Measurements from ENCODE around the gene MICAL2. TPM values are rescaled to one million over a fixed set of nuclear protein-coding genes. Genes with fewer than 3 reads are reported as not detected.

Gene MICAL2
- total and polyA plus RNA-seq, 10 of the 15 experiments (the other 5 are each of a cell fraction or from before 2014, with no cell fraction given), result 0.90 to 5.6 (median 2.4) TPM

DNA sequence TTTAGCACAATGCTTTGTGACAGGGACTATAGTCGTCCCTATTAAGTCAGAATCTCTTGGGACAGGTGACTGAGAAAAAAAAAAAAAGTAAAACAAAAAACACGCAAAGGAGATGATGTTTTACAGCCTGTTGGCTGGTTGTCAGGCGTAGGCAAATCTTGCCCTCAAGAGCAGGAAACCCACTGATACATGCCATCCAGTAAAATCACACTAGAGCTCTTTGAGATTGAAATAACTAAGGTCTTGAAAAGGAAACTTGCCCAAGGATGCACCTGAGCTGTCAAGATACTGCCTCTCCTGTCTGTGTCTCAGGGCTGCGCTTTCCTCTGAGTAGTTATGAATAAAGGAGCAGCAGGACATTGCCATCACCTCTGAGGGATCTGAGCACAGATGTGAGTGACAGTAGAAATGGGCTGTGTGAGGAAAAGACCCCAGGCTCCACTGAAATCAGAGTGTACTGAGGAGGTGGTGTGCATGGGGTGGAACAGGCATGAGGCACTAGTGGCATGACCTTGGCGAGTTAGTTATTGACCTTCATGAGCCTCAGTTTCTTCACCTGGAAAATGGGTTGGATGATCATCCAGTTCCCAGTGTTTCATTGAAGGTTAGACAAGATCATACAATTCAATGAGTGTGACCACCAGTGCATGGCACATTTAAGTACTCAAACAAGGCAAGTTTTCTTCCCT is 23.3 kb downstream of the MICAL2 start:
- peaks cover 4% of the 10 kb centered on the region; the same call in 1 of the 2 replicates for H4K20me1 ChIP-seq (ENCODE audit: control insufficient read depth, insufficient read depth)
- ChIA-PET RAD21 (ENCODE audit: unreplicated experiment) (interaction anchor here (0.7 kb wide), 1 partner anchor 11 kb away, joined by 3 read pairs; no protein-coding TSS in a partner anchor), CTCF (interaction anchor here (1.7 kb wide), 1 partner anchor 25 kb away, joined by 3 read pairs; no protein-coding TSS in a partner anchor), POLR2A (no interaction called here), SMC1A (ENCODE audit: uncharacterized antibody, unreplicated experiment) (interaction anchor here (0.6 to 1.7 kb wide), 3 partner anchors 18 to 103 kb away, joined by 3 to 8 read pairs (median 7); no protein-coding TSS in a partner anchor)
- no peaks in the 10 kb centered on the region; a peak in 1 of 4 replicates for H3K27me3 ChIP-seq (replicated peaks in 1 of 2; ENCODE audit: control insufficient read depth in 2 of 2, insufficient read depth in 2 of 2, low read length in 1 of 2)
- TF ChIP-seq ZNF384 (IDR thresholded peaks at IDR 0.05; ENCODE audit: borderline replicate concordance, low read depth, low read length), result no peak
- TF ChIP-seq SMAD5 (IDR thresholded peaks at IDR 0.05; ENCODE audit: low read depth), result no peak
- TF ChIP-seq, protein P1, sequence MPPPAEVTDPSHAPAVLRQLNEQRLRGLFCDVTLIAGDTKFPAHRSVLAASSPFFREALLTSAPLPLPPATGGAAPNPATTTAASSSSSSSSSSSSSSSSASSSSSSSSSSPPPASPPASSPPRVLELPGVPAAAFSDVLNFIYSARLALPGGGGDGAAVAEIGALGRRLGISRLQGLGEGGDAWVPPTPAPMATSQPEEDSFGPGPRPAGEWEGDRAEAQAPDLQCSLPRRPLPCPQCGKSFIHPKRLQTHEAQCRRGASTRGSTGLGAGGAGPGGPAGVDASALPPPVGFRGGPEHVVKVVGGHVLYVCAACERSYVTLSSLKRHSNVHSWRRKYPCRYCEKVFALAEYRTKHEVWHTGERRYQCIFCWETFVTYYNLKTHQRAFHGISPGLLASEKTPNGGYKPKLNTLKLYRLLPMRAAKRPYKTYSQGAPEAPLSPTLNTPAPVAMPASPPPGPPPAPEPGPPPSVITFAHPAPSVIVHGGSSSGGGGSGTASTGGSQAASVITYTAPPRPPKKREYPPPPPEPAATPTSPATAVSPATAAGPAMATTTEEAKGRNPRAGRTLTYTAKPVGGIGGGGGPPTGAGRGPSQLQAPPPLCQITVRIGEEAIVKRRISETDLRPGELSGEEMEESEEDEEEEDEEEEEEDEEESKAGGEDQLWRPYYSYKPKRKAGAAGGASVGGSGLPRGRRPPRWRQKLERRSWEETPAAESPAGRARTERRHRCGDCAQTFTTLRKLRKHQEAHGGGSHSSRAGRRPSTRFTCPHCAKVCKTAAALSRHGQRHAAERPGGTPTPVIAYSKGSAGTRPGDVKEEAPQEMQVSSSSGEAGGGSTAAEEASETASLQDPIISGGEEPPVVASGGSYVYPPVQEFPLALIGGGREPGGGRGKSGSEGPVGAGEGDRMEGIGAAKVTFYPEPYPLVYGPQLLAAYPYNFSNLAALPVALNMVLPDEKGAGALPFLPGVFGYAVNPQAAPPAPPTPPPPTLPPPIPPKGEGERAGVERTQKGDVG (CRISPR knock-in tag; IDR thresholded peaks at IDR 0.05), result no peak
- TF ChIP-seq MTA3 (IDR thresholded peaks at IDR 0.05; ENCODE audit: borderline replicate concordance, low read length), result no peak
- TF ChIP-seq, protein P2, sequence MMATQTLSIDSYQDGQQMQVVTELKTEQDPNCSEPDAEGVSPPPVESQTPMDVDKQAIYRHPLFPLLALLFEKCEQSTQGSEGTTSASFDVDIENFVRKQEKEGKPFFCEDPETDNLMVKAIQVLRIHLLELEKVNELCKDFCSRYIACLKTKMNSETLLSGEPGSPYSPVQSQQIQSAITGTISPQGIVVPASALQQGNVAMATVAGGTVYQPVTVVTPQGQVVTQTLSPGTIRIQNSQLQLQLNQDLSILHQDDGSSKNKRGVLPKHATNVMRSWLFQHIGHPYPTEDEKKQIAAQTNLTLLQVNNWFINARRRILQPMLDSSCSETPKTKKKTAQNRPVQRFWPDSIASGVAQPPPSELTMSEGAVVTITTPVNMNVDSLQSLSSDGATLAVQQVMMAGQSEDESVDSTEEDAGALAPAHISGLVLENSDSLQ (IDR thresholded peaks at IDR 0.05), result no peak
- TF ChIP-seq BACH1 (IDR thresholded peaks at IDR 0.05; ENCODE audit: borderline replicate concordance), result no peak
- no peak for TF ChIP-seq HDAC6 (IDR thresholded peaks at IDR 0.05; ENCODE audit: unreplicated experiment)
- no peak for TF ChIP-seq CREB1 (IDR thresholded peaks at IDR 0.05; ENCODE audit: low read depth)
- H3K4me3 ChIP-seq, result no peak overlapping the region
- intact Hi-C loops (cut with micrococcal nuclease; ENCODE audit: unreplicated experiment) (no loop called here), in situ Hi-C loops (cut with MboI) (no loop called here)
- ATAC-seq, result no peak
- FAIRE-seq, result peak; percentile 38
- no peak overlapping the region for H3K4me2 ChIP-seq (ENCODE audit: control insufficient read depth, insufficient read depth)
- H3K9me3 ChIP-seq (replicated peaks; ENCODE audit: control insufficient read depth, insufficient read depth, low read length), result no peaks in the 10 kb centered on the region
- no peaks in the 10 kb centered on the region for H3K36me3 ChIP-seq (ENCODE audit: control insufficient read depth in 2 of 2, insufficient read depth in 2 of 2, low read length in 1 of 2)
- DNase-seq (ENCODE audit: low read depth, low spot score), result peak; percentile 15
- BruUV-seq (replicated peaks), result no TSS peak
- no peak overlapping the region for H2AFZ ChIP-seq (ENCODE audit: control insufficient read depth, low read depth, low read length)
- H3K27ac ChIP-seq (ENCODE audit: control insufficient read depth, insufficient read depth), result no peak overlapping the region
- H3K79me2 ChIP-seq (ENCODE audit: control insufficient read depth, insufficient read depth, low read length), result no peaks in the 10 kb centered on the region
- H3K4me1 ChIP-seq (ENCODE audit: control insufficient read depth, insufficient read depth, low read length), result no peaks in the 10 kb centered on the region; the same call in 1 of the 2 replicates
- 26% methylated on average over 5 of the region's 5 CpGs for WGBS (ENCODE audit: insufficient coverage, insufficient replicate concordance, low lambda C conversion rate, missing lambda C conversion rate)
- no peak overlapping the region for H3K9ac ChIP-seq (ENCODE audit: control insufficient read depth, insufficient read depth, low read length)
